MM.1S (cell line): ENCODE results near the gene CDK17.

Experiments
- DNase-seq: peaks from one replicate; pipeline ENCODE4 v3.0.0-alpha.2; 2015
- H2AFZ ChIP-seq: fragments of 300-600 bp; sonication (generic); 2 replicates; pipeline ENCODE4 v1.6.0; 2016; ENCODE audit warnings: antibody characterized with exemption, low read length
- H3F3A ChIP-seq: fragments of 300-600 bp; sonication (generic); 2 replicates; pipeline ENCODE4 v1.6.1; 2016; ENCODE audit warnings: mild to moderate bottlenecking, antibody characterized with exemption, low read length, moderate library complexity, mixed read lengths; ENCODE audit not compliant: insufficient read depth
- H3K27ac ChIP-seq: fragments of 300-600 bp; sonication (generic); 2 replicates; pipeline ENCODE4 v1.5.1; 2016; ENCODE audit warnings: mild to moderate bottlenecking, low read length
- H3K27me3 ChIP-seq: fragments of 300-600 bp; sonication (generic); replicated peaks from 2 replicates; pipeline ENCODE4 v1.6.0; 2016; ENCODE audit warnings: low read length; ENCODE audit not compliant: insufficient read depth
- H3K36me3 ChIP-seq: fragments of 300-600 bp; sonication (generic); replicated peaks from 2 replicates; pipeline ENCODE4 v1.6.1; 2016; ENCODE audit warnings: mild to moderate bottlenecking, low read length, mixed read lengths; ENCODE audit not compliant: insufficient read depth
- H3K4me1 ChIP-seq: fragments of 300-600 bp; sonication (generic); 2 replicates; pipeline ENCODE4 v1.6.1; 2016; ENCODE audit warnings: low read length, mixed read lengths
- H3K4me2 ChIP-seq: fragments of 300-600 bp; sonication (generic); 2 replicates; pipeline ENCODE4 v1.6.0; 2016; ENCODE audit warnings: low read depth, low read length
- H3K4me3 ChIP-seq: fragments of 300-600 bp; sonication (generic); 2 replicates; pipeline ENCODE4 v1.5.1; 2016; ENCODE audit warnings: low read length, mixed read lengths
- H3K79me2 ChIP-seq: fragments of 300-600 bp; sonication (generic); 2 replicates; pipeline ENCODE4 v1.6.1; 2016; ENCODE audit warnings: mixed run types, low read length, mixed read lengths
- H3K9ac ChIP-seq: fragments of 300-600 bp; sonication (generic); 2 replicates; pipeline ENCODE4 v1.6.1; 2016; ENCODE audit warnings: low read length, mixed read lengths
- H3K9me2 ChIP-seq: fragments of 300-600 bp; sonication (generic); replicated peaks from 2 replicates; pipeline ENCODE4 v1.6.1; 2016; ENCODE audit warnings: mild to moderate bottlenecking, low read length, mixed read lengths; ENCODE audit not compliant: insufficient read depth
- H3K9me3 ChIP-seq: fragments of 300-600 bp; sonication (generic); replicated peaks from 2 replicates; pipeline ENCODE4 v1.6.1; 2016; ENCODE audit warnings: mild to moderate bottlenecking, low read length, mixed read lengths; ENCODE audit not compliant: insufficient read depth
- H4K20me1 ChIP-seq: fragments of 300-600 bp; sonication (generic); 2 replicates; pipeline ENCODE4 v1.6.1; 2016; ENCODE audit warnings: mild to moderate bottlenecking, low read length, moderate library complexity, mixed read lengths; ENCODE audit not compliant: insufficient read depth
- EZH2 ChIP-seq: fragments of 300-600 bp; sonication (generic); optimal IDR thresholded peaks from 2 replicates; pipeline ENCODE3; 2017; ENCODE audit warnings: low read depth, mild to moderate bottlenecking, antibody characterized with exemption, low read length, mixed read lengths
- EZH2phosphoT487 ChIP-seq: fragments of 300-600 bp; sonication (generic); IDR thresholded peaks from 2 replicates; pipeline ENCODE4 v1.6.1; 2018; ENCODE audit warnings: antibody characterized with exemption, low read length
- TF ChIP-seq, protein P1 (sequence below): fragments of 300-600 bp; sonication (generic); IDR thresholded peaks from 2 replicates; pipeline ENCODE4 v1.5.1; 2016; ENCODE audit warnings: antibody characterized with exemption, low read length, mixed read lengths

The CDK17 gene

DNA sequence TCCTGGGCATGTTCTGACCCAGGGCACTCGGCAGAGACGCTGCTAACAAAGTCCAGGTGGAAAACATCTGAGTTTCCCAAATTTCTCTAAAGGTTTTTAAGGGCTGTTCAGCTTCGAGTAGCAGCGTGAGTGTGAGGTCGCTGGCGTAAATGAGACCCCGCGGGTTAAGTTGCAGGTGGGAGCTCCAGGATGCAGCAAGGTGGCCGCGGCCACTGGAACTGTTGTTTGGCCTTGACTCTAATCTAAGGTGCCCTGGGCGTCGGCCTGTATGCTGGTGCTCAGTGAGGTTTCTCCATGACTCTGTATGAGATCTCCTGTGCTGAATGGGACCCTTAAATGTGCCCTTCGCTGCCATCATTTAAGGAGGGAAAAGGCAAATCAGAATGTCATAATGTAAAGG lies 155.4 kb downstream of the CDK17 start:
- Histone ChIP-seq H3K36me3 (no peaks in the 10 kb centered on the region; the same call in 1 of the 2 replicates), H3K27ac (no peak overlapping the region), H3K27me3 (no peaks in the 10 kb centered on the region), H3K9ac (no peak overlapping the region), H3K4me2 (no peak overlapping the region), H2AFZ (no peak overlapping the region), H3K4me1 (no peaks in the 10 kb centered on the region), H3K9me2 (no peaks in the 10 kb centered on the region), H3K9me3 (no peaks in the 10 kb centered on the region), H3K4me3 (no peak overlapping the region), H3K79me2 (peaks cover 96% of the 10 kb centered on the region), H4K20me1 (peaks cover 8% of the 10 kb centered on the region; the same call in 1 of the 2 replicates), H3F3A (no peaks in the 10 kb centered on the region)
- DNase-seq, result no peak
- TF ChIP-seq EZH2 (no peak), EZH2phosphoT487 (no peak)
- TF ChIP-seq, protein P1, sequence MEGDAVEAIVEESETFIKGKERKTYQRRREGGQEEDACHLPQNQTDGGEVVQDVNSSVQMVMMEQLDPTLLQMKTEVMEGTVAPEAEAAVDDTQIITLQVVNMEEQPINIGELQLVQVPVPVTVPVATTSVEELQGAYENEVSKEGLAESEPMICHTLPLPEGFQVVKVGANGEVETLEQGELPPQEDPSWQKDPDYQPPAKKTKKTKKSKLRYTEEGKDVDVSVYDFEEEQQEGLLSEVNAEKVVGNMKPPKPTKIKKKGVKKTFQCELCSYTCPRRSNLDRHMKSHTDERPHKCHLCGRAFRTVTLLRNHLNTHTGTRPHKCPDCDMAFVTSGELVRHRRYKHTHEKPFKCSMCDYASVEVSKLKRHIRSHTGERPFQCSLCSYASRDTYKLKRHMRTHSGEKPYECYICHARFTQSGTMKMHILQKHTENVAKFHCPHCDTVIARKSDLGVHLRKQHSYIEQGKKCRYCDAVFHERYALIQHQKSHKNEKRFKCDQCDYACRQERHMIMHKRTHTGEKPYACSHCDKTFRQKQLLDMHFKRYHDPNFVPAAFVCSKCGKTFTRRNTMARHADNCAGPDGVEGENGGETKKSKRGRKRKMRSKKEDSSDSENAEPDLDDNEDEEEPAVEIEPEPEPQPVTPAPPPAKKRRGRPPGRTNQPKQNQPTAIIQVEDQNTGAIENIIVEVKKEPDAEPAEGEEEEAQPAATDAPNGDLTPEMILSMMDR, result no peak

DNA sequence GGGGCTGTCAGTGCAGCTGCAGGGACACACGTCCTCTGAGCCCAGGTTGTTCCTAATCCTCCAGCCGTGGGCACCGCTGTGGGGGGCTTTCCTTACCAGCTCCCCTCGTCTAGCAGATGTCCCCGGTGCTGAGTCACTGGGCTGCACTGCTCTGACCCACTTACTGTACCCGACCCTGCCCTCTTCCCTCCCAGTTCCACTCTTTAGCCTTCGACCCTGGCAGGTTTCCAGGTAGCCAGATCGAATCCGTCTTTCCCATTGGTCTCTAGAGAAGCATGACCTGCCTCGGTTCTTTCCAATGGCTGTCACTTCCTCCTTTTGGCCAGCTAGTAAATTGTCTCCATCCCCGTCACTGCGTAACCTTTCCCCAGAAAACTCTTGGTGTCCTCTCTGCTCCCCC lies 157.6 kb downstream of the CDK17 start:
- no peak overlapping the region for H3K9ac ChIP-seq
- H3K27ac ChIP-seq, result no peak overlapping the region
- no peaks in the 10 kb centered on the region for H3K27me3 ChIP-seq
- H3F3A ChIP-seq, result no peaks in the 10 kb centered on the region
- no peaks in the 10 kb centered on the region; the same call in 1 of the 2 replicates for H3K36me3 ChIP-seq
- no peak overlapping the region for H3K4me2 ChIP-seq
- no peak for DNase-seq
- no peak overlapping the region for H2AFZ ChIP-seq
- no peak overlapping the region for H3K4me3 ChIP-seq
- H4K20me1 ChIP-seq, result peaks cover 11% of the 10 kb centered on the region
- H3K79me2 ChIP-seq, result peaks cover 96% of the 10 kb centered on the region
- H3K4me1 ChIP-seq, result no peaks in the 10 kb centered on the region
- no peaks in the 10 kb centered on the region for H3K9me3 ChIP-seq
- no peak for TF ChIP-seq EZH2phosphoT487
- TF ChIP-seq, protein P1, result no peak
- no peak for TF ChIP-seq EZH2
- no peaks in the 10 kb centered on the region for H3K9me2 ChIP-seq

DNA sequence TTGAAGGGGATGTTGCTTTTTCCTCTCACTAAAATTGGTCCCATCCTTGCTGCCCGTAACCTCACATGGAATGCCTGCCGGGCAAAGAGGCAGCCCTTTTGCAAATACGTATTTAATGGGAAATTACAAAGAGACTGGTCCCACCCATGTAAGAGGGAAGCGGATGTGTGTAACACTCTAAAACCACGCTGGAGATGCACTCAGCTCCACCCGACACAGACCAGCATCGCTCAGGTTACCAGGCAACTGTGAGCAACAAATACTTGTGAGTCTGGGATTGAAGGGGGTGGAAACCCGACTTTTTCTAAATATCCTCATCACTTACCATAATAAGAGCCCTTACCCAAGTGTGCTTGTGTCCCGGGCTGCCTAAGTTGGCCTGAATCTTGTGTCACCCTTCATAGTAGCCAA lies 158.4 kb downstream of the CDK17 start:
- Histone ChIP-seq H3K9ac (no peak overlapping the region), H3K4me2 (no peak overlapping the region), H3K27ac (no peak overlapping the region), H3K36me3 (no peaks in the 10 kb centered on the region; the same call in 1 of the 2 replicates), H3K9me3 (no peaks in the 10 kb centered on the region), H3K4me3 (no peak overlapping the region), H3K27me3 (no peaks in the 10 kb centered on the region), H4K20me1 (peaks cover 14% of the 10 kb centered on the region), H3K79me2 (peaks cover 96% of the 10 kb centered on the region), H3K4me1 (no peaks in the 10 kb centered on the region), H3K9me2 (no peaks in the 10 kb centered on the region), H2AFZ (no peak overlapping the region), H3F3A (no peaks in the 10 kb centered on the region)
- TF ChIP-seq EZH2, result no peak
- TF ChIP-seq, protein P1, result no peak
- TF ChIP-seq EZH2phosphoT487, result no peak
- no peak for DNase-seq
